Panc1 (cell line): ENCODE data around the gene HDHD3. TPM values are rescaled to one million over a fixed set of nuclear protein-coding genes. Genes with fewer than 3 reads are reported as not detected.

Source experiments
- ATAC-seq: fragments of 200-7000 bp; cut with Tn5 transposase; 2 replicates; pipeline ENCODE4 v1.9.1; 2020; ENCODE audit warnings: mild to moderate bottlenecking, moderate library complexity
- BruUV-seq: library from RNA; stranded (reverse); fragments of 400-500 nt; replicated peaks from 2 replicates; lab custom pipeline; 2021; lab: Mats Ljungman, UMichigan
- CTCF ChIA-PET: fragments of 300-600 bp; sonication (Branson Sonifier 250); formaldehyde crosslinking; loops from one replicate; lab custom pipeline; 2022; ENCODE audit warnings: antibody characterized with exemption; lab: Charles Lee
- POLR2A ChIA-PET: fragments of 300-600 bp; sonication (Branson Sonifier 250); formaldehyde crosslinking; loops from one replicate; lab custom pipeline; 2022; ENCODE audit warnings: antibody characterized with exemption; lab: Charles Lee
- DNase-seq: peaks from one replicate; pipeline ENCODE4 v3.0.0-alpha.2; 2010; ENCODE audit warnings: low read depth, low spot score
- H3K27ac ChIP-seq: 2 replicates; pipeline ENCODE4 v1.5.1; 2011; ENCODE audit warnings: mild to moderate bottlenecking, low read length, inconsistent platforms
- H3K27me3 ChIP-seq: fragments of 200-500 bp; sonication (Bioruptor generic); 2 replicates; pipeline ENCODE4 v1.6.0; 2014; ENCODE audit warnings: low read length, inconsistent platforms; ENCODE audit not compliant: control insufficient read depth, insufficient read depth
- H3K36me3 ChIP-seq: fragments of 200-500 bp; sonication (Bioruptor generic); 2 replicates; pipeline ENCODE4 v1.5.1; 2014; ENCODE audit warnings: inconsistent platforms, mild to moderate bottlenecking, low read length, moderate library complexity; ENCODE audit not compliant: control insufficient read depth, insufficient read depth
- H3K4me1 ChIP-seq: 2 replicates; pipeline ENCODE4 v1.5.1; 2011; ENCODE audit warnings: inconsistent platforms, mild to moderate bottlenecking, low read length, moderate library complexity; ENCODE audit not compliant: control insufficient read depth, insufficient read depth
- H3K4me3 ChIP-seq, 2 experiments: 2 replicates each; pipeline ENCODE4 v1.5.1; 2011 to 2012; ENCODE audit warnings: low read depth in 2 of 2, low read length in 2 of 2, mild to moderate bottlenecking in 2 of 2, inconsistent platforms in 1 of 2, moderate library complexity in 1 of 2
- H3K9me3 ChIP-seq: fragments of 200-500 bp; sonication (Bioruptor generic); 2 replicates; pipeline ENCODE4 v1.5.1; 2014; ENCODE audit warnings: low read depth, mild to moderate bottlenecking, inconsistent platforms, low read length, moderate library complexity; ENCODE audit not compliant: control insufficient read depth, insufficient read depth
- CTCF ChIP-seq: fragments of 450-650 bp; IDR thresholded peaks from 2 replicates; pipeline ENCODE4 v1.5.1; 2017; ENCODE audit warnings: mild to moderate bottlenecking
- POLR2AphosphoS5 ChIP-seq: IDR thresholded peaks from 2 replicates; pipeline ENCODE4 v1.6.1; 2012; ENCODE audit warnings: mild to moderate bottlenecking, low read depth, low read length, moderate library complexity
- REST ChIP-seq, 2 experiments: IDR thresholded peaks; 2 replicates each; pipeline ENCODE4 v1.6.1; 2011 to 2012; ENCODE audit warnings: low read depth in 2 of 2, control low read depth in 1 of 2, low read length in 1 of 2, mild to moderate bottlenecking in 1 of 2, moderate library complexity in 1 of 2; ENCODE audit not compliant: insufficient read depth in 1 of 2
- SIN3A ChIP-seq: IDR thresholded peaks from 2 replicates; pipeline ENCODE4 v1.6.1; 2012; ENCODE audit warnings: low read depth, mild to moderate bottlenecking, low read length, moderate library complexity, borderline replicate concordance; ENCODE audit not compliant: insufficient read depth
- TCF7L2 ChIP-seq: IDR thresholded peaks from 2 replicates; pipeline ENCODE4 v1.6.1; 2011; ENCODE audit warnings: mild to moderate bottlenecking, low read depth, low read length, inconsistent platforms
- in situ Hi-C: cut with HindIII; loops from 2 replicates; pipeline ENCODE4 v1.10.0; 2016; ENCODE audit warnings: low sequenced_read_pairs, low pct_unique_long_range_greater_than_20kb
- intact Hi-C: fragments of 100-400 bp; cut with micrococcal nuclease; formaldehyde crosslinking; loops from one replicate; pipeline ENCODE4 v1.10.0; 2022; ENCODE audit not compliant: unreplicated experiment
- total RNA-seq: library from RNA; stranded (reverse); gene quantifications from one replicate; pipeline ENCODE4 v1.2.1, GENCODE V29; 2021; ENCODE audit not compliant: unreplicated experiment

Gene HDHD3
- total RNA-seq, 1 experiment from 2014 or later, result 14.5 TPM

- intact Hi-C loops (no loop called here), in situ Hi-C loops (no loop called here)
- ChIA-PET CTCF (interaction anchor here (0.6 kb wide), 1 partner anchor 8 kb away, joined by 8 read pairs; no protein-coding TSS in a partner anchor), POLR2A (no interaction called here)
- no peaks in the 10 kb centered on the region for H3K9me3 ChIP-seq
- H3K27ac ChIP-seq, result no peak overlapping the region
- no peaks in the 10 kb centered on the region for H3K36me3 ChIP-seq
- ATAC-seq (no peak), DNase-seq (no peak)
- H3K4me3 ChIP-seq, result no peak overlapping the region
- H3K4me1 ChIP-seq, result 0 out of 2 replicates have a peak, but pooled peaks cover 3% of the 10 kb centered on the region
- H3K27me3 ChIP-seq, result peaks cover 14% of the 10 kb centered on the region
- TF ChIP-seq CTCF (no peak), TCF7L2 (no peak), POLR2AphosphoS5 (no peak), REST (IDR thresholded peaks at IDR 0.05; ENCODE audit: insufficient read depth in 1 of 2, low read depth in 2 of 2, low read length in 1 of 2) (no peak), SIN3A (no peak)
- BruUV-seq, result no TSS peak
Observed at GRCh38 chr9:113352411-113352810, 24.4 kb downstream of the HDHD3 start.

GRCh38 chr9:113352006-113352405 is 24.8 kb downstream of the HDHD3 start:
- BruUV-seq, result no TSS peak
- intact Hi-C loops, result no loop called here
- Histone ChIP-seq H3K4me3 (no peak overlapping the region), H3K9me3 (no peaks in the 10 kb centered on the region), H3K27ac (no peak overlapping the region), H3K4me1 (0 out of 2 replicates have a peak, but pooled peaks cover 3% of the 10 kb centered on the region), H3K36me3 (no peaks in the 10 kb centered on the region), H3K27me3 (peaks cover 14% of the 10 kb centered on the region)
- DNase-seq, result no peak
- no peak for ATAC-seq
- ChIA-PET POLR2A (no interaction called here), CTCF (interaction anchor here (0.6 kb wide), 1 partner anchor 7 kb away, joined by 8 read pairs; no protein-coding TSS in a partner anchor)
- in situ Hi-C loops, result no loop called here
- no peak for TF ChIP-seq SIN3A
- TF ChIP-seq POLR2AphosphoS5, result no peak

DNA sequence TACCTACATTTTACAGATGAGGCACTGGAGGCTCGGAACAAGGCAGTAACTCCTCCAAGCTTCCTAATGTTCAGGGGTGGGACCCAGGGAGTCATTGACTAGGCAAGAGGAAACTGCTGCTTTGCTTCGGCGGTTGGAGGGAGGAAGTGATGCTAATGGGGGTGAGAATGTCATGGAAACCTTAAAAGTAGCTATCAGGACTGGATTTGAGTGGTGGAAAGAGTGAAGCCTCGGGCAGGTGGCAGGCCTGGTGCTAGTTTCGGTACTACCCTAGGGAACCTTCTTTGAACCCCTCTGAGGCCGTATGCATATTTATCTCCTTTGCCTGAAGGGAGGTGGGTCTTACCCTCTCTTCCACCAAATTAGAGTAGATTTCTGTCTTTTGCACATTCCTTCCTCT is 25.8 kb downstream of the HDHD3 start:
- no TSS peak for BruUV-seq
- 0 out of 2 replicates have a peak, but pooled peaks cover 3% of the 10 kb centered on the region for H3K4me1 ChIP-seq
- POLR2A ChIA-PET, result interaction anchor here (0.7 kb wide), 1 partner anchor 13 kb away, joined by 3 read pairs; no protein-coding TSS in a partner anchor
- in situ Hi-C loops, result no loop called here
- no peaks in the 10 kb centered on the region for H3K9me3 ChIP-seq
- peaks cover 14% of the 10 kb centered on the region for H3K27me3 ChIP-seq
- CTCF ChIA-PET, result no interaction called here
- H3K27ac ChIP-seq, result no peak overlapping the region
- H3K36me3 ChIP-seq, result no peaks in the 10 kb centered on the region
- no peak for TF ChIP-seq TCF7L2
- TF ChIP-seq REST (IDR thresholded peaks at IDR 0.05; ENCODE audit: insufficient read depth in 1 of 2, low read depth in 2 of 2, low read length in 1 of 2), result no peak
- TF ChIP-seq POLR2AphosphoS5, result no peak
- TF ChIP-seq CTCF, result no peak
- TF ChIP-seq SIN3A, result no peak
- intact Hi-C loops, result no loop called here
- H3K4me3 ChIP-seq, result no peak overlapping the region
- DNase-seq, result no peak
- no peak for ATAC-seq
